GM21526 (cell line): ENCODE data around the gene SLC14A1.

Source experiments
- ATAC-seq: cut with Tn5 transposase; IDR thresholded peaks from one replicate; pipeline ENCODE4 v1.9.1; 2021; ENCODE audit warnings: moderate library complexity; ENCODE audit not compliant: unreplicated experiment, low FRiP score

SLC14A1 gene

DNA sequence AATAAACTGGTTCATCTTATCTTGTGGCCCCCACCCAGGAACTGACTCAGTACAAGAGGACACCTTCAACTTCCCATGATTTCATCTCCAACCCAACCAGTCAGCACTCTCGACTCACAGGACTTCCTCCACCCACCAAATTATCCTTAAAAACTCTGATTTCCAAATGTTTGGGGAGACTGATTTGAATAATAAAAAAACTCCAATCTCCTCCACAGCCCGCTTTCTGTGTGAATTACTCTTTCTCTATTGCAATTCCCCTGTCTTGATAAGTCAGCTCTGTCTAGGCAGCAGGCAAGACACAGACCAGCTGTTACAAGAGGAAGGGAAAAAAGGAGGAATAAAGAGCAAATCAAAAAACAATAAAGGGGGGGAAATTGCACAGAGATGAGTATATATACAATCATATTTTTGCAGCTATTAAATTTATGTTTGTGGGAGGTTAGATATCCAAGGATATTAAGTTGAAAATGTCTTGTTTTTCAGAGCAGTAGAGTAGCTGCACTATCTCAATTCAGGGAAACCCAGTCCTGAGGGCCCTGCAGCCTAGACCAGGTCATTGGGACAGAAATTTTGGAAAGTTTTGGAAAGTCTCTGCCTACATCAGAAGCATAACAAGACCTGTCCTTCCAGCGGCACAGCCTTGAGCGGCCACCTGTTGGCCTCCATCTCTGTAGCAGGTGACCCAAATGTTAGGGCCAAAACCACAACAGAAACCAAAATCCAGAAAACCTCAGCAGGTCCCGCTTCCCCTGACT lies 68.7 kb downstream of the SLC14A1 start:
- ATAC-seq, result no peak

DNA sequence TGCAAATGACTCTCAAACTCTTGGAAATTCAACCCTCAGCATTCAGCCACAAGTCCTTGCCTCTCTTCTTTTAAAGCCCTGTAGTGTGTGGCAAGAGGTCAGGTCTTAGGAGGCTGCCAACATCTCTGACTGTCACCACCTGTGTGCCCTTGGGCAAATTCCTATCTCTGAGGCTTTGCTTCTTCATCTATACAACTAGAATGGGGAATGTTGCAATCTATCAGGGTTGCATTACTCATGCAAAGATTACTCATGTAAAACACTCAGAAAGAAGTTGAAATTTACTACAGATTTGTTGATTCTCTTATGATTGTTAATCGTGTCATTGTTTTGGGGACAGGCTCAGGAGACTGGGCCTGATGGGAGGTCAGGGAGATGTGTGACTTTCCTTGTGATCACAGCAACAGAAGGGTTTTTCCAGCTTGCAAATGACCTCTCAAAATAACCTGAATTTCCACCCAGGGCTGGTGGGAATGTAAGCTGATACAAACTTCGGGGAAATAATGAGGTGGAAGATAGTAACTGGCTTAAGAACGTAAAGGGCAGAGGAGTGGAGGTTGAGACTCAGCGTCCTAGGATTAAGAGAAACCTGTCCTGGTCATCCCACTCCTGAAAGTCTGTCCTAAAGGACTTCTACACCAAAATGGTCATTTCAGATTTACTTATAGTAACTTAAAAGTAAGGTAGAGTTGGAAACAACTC lies 69.4 kb downstream of the SLC14A1 start:
- ATAC-seq, result no peak

DNA sequence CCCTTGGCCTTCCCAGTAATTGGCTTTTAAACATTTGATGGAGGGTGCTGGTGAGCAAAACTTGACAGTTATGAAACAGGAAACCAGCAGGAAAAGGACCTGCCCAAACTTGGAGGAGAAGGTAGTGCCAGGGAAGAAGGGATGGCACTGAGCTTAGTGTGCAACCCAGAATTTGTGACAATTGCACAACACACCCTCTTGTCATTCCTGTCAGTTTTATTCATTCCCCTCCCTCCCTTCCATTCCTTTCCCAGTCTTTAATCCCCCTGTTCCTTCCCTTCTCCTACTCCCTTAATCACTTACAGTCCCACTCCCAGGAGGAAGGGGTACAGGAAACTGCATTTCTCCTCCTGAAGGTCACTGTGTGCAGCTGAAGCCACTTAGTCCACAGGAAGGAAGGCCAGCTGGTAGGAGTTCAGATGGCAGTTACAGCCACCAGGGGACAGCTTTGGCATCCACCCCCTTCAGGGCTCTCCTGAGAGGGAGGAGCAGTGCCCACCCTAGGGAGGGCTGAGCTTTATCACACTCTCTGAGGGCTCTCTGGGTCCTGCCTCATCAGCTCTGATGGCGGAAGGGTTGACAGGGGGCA lies 77.5 kb downstream of the SLC14A1 start:
- no peak for ATAC-seq
